MM.1S (cell line): Measurements from ENCODE around the gene HYAL1.

Experiments used
- EZH2phosphoT487 ChIP-seq: fragments of 300-600 bp; sonication (generic); IDR thresholded peaks from 2 replicates; pipeline ENCODE4 v1.6.1; 2018; ENCODE audit warnings: antibody characterized with exemption, low read length
- TF ChIP-seq, protein P1 (sequence below): fragments of 300-600 bp; sonication (generic); IDR thresholded peaks from 2 replicates; pipeline ENCODE4 v1.5.1; 2016; ENCODE audit warnings: antibody characterized with exemption, low read length, mixed read lengths

DNA sequence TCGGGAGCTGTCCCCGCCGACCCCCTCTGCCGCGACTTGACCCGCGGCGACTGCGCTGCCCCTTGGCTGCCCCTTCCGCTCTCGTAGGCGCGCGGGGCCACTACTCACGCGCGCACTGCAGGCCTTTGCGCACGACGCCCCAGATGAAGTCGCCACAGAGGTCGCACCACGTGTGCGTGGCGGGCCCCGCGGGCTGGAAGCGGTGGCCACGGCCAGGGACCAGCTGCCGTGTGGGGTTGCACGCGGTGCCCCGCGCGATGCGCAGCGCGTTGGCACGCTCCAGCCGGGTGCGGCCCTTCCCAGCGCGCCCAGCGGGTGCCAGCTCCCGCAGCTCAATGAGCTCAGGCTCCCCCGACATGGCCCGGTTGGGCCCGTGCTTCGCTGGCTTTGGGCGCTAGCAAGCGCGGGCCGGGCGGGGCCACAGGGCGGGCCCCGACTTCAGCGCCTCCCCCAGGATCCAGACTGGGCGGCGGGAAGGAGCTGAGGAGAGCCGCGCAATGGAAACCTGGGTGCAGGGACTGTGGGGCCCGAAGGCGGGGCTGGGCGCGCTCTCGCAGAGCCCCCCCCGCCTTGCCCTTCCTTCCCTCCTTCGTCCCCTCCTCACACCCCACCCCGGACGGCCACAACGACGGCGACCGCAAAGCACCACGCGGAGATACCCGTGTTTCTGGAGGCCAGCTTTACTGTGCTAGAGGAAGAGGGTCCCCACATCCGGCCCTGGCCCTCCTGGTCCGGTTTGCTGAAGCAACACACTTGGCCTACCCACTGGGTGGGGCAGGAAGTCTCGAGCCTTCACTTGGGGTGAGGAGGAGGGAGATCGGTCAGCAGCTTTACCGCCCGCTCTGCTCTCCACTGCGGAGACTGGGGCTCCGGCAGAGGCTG lies 37.3 kb upstream of the HYAL1 start, which contains the start of gene RASSF1:
- TF ChIP-seq, protein P1, sequence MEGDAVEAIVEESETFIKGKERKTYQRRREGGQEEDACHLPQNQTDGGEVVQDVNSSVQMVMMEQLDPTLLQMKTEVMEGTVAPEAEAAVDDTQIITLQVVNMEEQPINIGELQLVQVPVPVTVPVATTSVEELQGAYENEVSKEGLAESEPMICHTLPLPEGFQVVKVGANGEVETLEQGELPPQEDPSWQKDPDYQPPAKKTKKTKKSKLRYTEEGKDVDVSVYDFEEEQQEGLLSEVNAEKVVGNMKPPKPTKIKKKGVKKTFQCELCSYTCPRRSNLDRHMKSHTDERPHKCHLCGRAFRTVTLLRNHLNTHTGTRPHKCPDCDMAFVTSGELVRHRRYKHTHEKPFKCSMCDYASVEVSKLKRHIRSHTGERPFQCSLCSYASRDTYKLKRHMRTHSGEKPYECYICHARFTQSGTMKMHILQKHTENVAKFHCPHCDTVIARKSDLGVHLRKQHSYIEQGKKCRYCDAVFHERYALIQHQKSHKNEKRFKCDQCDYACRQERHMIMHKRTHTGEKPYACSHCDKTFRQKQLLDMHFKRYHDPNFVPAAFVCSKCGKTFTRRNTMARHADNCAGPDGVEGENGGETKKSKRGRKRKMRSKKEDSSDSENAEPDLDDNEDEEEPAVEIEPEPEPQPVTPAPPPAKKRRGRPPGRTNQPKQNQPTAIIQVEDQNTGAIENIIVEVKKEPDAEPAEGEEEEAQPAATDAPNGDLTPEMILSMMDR, result no peak
- TF ChIP-seq EZH2phosphoT487, result no peak
